Activated T-helper 17 cell treated with anti-CD3 and anti-CD28 coated beads, Interleukin-2, amount 50 U/mL, for 72 hours (primary cell): ENCODE data around the gene ATP8B3. TPM values are rescaled to one million over a fixed set of nuclear protein-coding genes. Genes with fewer than 3 reads are reported as not detected.
A peak's percentile ranks its signal among the peaks of the same experiment; 100 is the strongest.

Experiments used
- ATAC-seq: fragments of 150-1000 bp; cut with Tn5 transposase; replicated peaks from 2 replicates; pipeline ENCODE4 v1.10.0; 2021; ENCODE audit warnings: mild to moderate bottlenecking, moderate library complexity
- H3K27ac Mint-ChIP-seq: one replicate; pipeline ENCODE4 v1.8.0; 2022; ENCODE audit warnings: mixed read lengths
- H3K27me3 Mint-ChIP-seq: one replicate; pipeline ENCODE4 v1.8.0; 2022; ENCODE audit warnings: mixed read lengths
- H3K36me3 Mint-ChIP-seq: one replicate; pipeline ENCODE4 v1.8.0; 2022; ENCODE audit warnings: low read depth, mild to moderate bottlenecking, mixed read lengths
- H3K4me1 Mint-ChIP-seq: one replicate; pipeline ENCODE4 v1.8.0; 2022; ENCODE audit warnings: mixed read lengths
- H3K4me3 Mint-ChIP-seq: one replicate; pipeline ENCODE4 v1.8.0; 2022; ENCODE audit warnings: mild to moderate bottlenecking, mixed read lengths
- H3K9me3 Mint-ChIP-seq: one replicate; pipeline ENCODE4 v1.8.0; 2022; ENCODE audit warnings: mixed read lengths
- total RNA-seq, 2 donors: library from RNA; stranded (reverse); gene quantifications; one replicate each; pipeline ENCODE4 v1.2.3, GENCODE V29; 2022

The ATP8B3 gene
- total RNA-seq, 2 donors from 2014 or later, result 10.1 to 44.8 TPM

GRCh38 chr19:1817553-1818179, 5.6 kb upstream of the ATP8B3 start:
- H3K9me3 Mint-ChIP-seq, result no peaks in the 10 kb centered on the region
- H3K4me1 Mint-ChIP-seq, result peaks cover 5% of the 10 kb centered on the region
- no peak for ATAC-seq
- peaks cover 40% of the 10 kb centered on the region for H3K36me3 Mint-ChIP-seq
- no peak overlapping the region for H3K27ac Mint-ChIP-seq
- H3K27me3 Mint-ChIP-seq, result no peaks in the 10 kb centered on the region
- H3K4me3 Mint-ChIP-seq, result no peak overlapping the region

GRCh38 chr19:1816530-1817298, 4.6 kb upstream of the ATP8B3 start:
- no peaks in the 10 kb centered on the region for H3K27me3 Mint-ChIP-seq
- H3K4me1 Mint-ChIP-seq, result peaks cover 7% of the 10 kb centered on the region
- no peak overlapping the region for H3K27ac Mint-ChIP-seq
- no peaks in the 10 kb centered on the region for H3K9me3 Mint-ChIP-seq
- H3K36me3 Mint-ChIP-seq, result peaks cover 32% of the 10 kb centered on the region
- H3K4me3 Mint-ChIP-seq, result no peak overlapping the region
- ATAC-seq, result no peak

- peaks cover 12% of the 10 kb centered on the region for H3K4me1 Mint-ChIP-seq
- no peak overlapping the region for H3K27ac Mint-ChIP-seq
- peaks cover 24% of the 10 kb centered on the region for H3K36me3 Mint-ChIP-seq
- no peak overlapping the region for H3K4me3 Mint-ChIP-seq
- H3K27me3 Mint-ChIP-seq, result no peaks in the 10 kb centered on the region
- H3K9me3 Mint-ChIP-seq, result no peaks in the 10 kb centered on the region
- ATAC-seq, result no peak
These were observed 3.8 kb upstream of the ATP8B3 start for GRCh38 chr19:1815605-1816529.

DNA sequence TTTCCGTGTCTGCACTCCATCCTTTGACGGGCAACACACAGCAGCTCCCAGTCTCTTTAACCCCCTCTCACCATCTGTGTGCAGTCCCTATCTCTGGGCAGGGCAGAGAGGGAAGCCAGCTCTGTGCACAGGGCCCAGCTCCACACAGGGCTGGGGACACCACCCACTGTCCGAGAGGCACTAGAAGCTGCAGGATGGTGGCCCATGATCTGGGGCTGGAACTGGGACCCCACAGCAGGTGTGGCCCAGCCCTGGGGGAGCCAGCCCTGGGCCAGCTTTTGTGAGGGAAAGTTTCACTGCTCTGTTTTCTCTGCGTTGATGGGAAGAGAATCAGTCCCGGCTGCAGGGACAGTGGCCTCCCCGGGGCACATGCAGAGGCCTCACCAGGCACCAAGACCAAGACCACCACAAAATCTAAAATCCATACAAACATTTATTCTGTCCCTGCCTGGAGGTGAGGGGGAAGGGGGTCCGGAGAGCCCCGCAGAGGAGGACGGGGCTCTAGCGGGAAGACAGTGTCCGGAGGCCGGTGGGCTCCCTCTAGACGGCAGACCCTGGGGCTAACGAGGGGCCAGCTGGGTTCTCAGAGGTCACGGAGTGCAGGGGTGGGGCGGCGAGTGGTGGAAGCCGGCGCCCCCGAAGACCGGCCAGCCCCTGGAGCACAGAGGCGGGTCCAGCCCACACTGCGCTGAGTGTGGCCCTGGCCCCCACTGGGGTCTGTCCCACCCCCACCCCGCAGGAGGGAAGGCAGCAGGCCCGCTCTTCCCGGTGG, 2.9 kb upstream of the ATP8B3 start:
- no peaks in the 10 kb centered on the region for H3K27me3 Mint-ChIP-seq
- H3K36me3 Mint-ChIP-seq, result peaks cover 16% of the 10 kb centered on the region

GRCh38 chr19:1814391-1814790, 2.3 kb upstream of the ATP8B3 start:
- Mint-ChIP-seq H3K27me3 (no peaks in the 10 kb centered on the region), H3K4me3 (no peak overlapping the region), H3K27ac (no peak overlapping the region), H3K4me1 (peaks cover 12% of the 10 kb centered on the region), H3K36me3 (peaks cover 13% of the 10 kb centered on the region), H3K9me3 (no peaks in the 10 kb centered on the region)
- no peak for ATAC-seq

More for the DNA sequence above, 2.9 kb upstream of the ATP8B3 start:
- Mint-ChIP-seq H3K27ac (no peak overlapping the region), H3K4me3 (no peak overlapping the region), H3K9me3 (no peaks in the 10 kb centered on the region), H3K4me1 (peaks cover 12% of the 10 kb centered on the region)
- ATAC-seq, result no peak

- H3K4me3 Mint-ChIP-seq, result peak overlapping the region; percentile 92
- peaks cover 12% of the 10 kb centered on the region for H3K4me1 Mint-ChIP-seq
- no peak for ATAC-seq
- peak overlapping the region; percentile 67 for H3K27ac Mint-ChIP-seq
- H3K9me3 Mint-ChIP-seq, result no peaks in the 10 kb centered on the region
- peaks cover 13% of the 10 kb centered on the region for H3K36me3 Mint-ChIP-seq
- H3K27me3 Mint-ChIP-seq, result no peaks in the 10 kb centered on the region
These were observed 1.4 kb upstream of the ATP8B3 start for GRCh38 chr19:1813192-1814182.

GRCh38 chr19:1812426-1813191, 533 bp upstream of the ATP8B3 start:
- H3K27ac Mint-ChIP-seq, result peak overlapping the region; percentile 67
- H3K4me3 Mint-ChIP-seq, result peak overlapping the region; percentile 92
- peak; percentile 88 for ATAC-seq
- peaks cover 12% of the 10 kb centered on the region for H3K4me1 Mint-ChIP-seq
- H3K27me3 Mint-ChIP-seq, result no peaks in the 10 kb centered on the region
- H3K9me3 Mint-ChIP-seq, result no peaks in the 10 kb centered on the region
- peaks cover 6% of the 10 kb centered on the region for H3K36me3 Mint-ChIP-seq

GRCh38 chr19:1811472-1811894, 593 bp downstream of the ATP8B3 start:
- peaks cover 12% of the 10 kb centered on the region for H3K4me1 Mint-ChIP-seq
- H3K27ac Mint-ChIP-seq, result peak overlapping the region; percentile 11
- no peaks in the 10 kb centered on the region for H3K9me3 Mint-ChIP-seq
- H3K27me3 Mint-ChIP-seq, result no peaks in the 10 kb centered on the region
- H3K36me3 Mint-ChIP-seq, result peaks cover 6% of the 10 kb centered on the region
- H3K4me3 Mint-ChIP-seq, result peak overlapping the region; percentile 92
- peak; percentile 43 for ATAC-seq

GRCh38 chr19:1810439-1811160, 1.5 kb downstream of the ATP8B3 start:
- no peak for ATAC-seq
- peak overlapping the region; percentile 92 for H3K4me3 Mint-ChIP-seq
- H3K4me1 Mint-ChIP-seq, result peaks cover 12% of the 10 kb centered on the region
- no peak overlapping the region for H3K27ac Mint-ChIP-seq
- no peaks in the 10 kb centered on the region for H3K36me3 Mint-ChIP-seq
- H3K27me3 Mint-ChIP-seq, result no peaks in the 10 kb centered on the region
- no peaks in the 10 kb centered on the region for H3K9me3 Mint-ChIP-seq

DNA sequence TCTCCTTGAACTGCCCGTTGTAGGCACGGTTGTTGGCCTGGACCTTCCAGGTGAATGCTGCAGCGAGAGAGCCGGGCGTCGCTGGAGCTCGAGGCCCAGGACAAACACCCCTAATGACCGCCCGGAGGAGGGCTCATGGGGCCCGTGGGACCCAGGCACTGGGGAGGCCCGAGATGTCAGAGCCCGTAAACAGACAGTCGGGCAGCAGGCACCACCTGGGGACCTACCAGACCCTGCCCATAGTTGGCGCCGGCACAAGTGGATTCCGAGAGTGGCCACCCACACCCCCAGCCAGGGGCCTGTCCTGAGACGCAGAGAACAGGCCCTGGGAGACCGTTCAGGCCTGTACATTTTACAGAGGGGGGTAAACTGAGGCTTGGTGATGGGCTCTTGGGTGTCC, 2.4 kb downstream of the ATP8B3 start:
- Mint-ChIP-seq H3K36me3 (no peaks in the 10 kb centered on the region), H3K4me1 (peaks cover 12% of the 10 kb centered on the region), H3K9me3 (no peaks in the 10 kb centered on the region), H3K27ac (no peak overlapping the region), H3K4me3 (no peak overlapping the region), H3K27me3 (no peaks in the 10 kb centered on the region)
- ATAC-seq, result no peak

- Mint-ChIP-seq H3K4me3 (no peak overlapping the region), H3K4me1 (peaks cover 12% of the 10 kb centered on the region), H3K36me3 (no peaks in the 10 kb centered on the region), H3K9me3 (no peaks in the 10 kb centered on the region), H3K27me3 (no peaks in the 10 kb centered on the region), H3K27ac (no peak overlapping the region)
- ATAC-seq, result no peak
These were observed 3.7 kb downstream of the ATP8B3 start for GRCh38 chr19:1808395-1808731.

DNA sequence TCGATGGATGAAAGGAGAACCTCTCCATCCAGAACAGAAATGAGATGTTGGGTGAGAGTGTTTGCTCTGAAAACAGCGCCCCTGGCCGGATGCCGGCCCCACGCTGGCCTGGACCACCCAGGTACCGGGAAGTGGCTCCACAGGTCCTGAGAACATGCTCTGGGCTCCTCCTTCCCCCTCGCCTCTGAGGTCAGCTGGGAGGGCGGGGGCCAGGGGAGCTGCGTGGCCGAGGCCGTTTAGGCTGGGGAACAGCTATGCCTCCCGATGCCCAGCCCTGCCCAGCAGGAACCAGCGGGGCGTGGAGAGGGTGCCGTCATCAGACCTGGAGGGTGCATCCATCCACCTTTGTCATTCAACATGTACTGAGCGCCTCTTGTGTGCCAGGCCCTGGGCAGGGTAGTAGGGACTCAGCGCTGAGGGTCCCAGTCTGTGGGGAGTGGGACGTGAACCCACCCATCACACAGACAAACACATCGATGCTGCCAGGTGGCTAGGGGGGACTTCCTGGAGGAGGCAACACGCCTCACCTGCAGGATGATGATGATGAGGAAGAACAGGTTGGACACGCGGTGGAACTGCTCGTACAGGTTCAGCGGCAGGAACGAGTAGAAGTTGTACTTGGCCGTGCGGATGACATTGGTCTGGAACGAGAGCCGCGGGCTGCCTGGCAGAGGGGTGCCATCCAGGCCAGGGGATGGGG, 4.2 kb downstream of the ATP8B3 start:
- Mint-ChIP-seq H3K4me3 (no peak overlapping the region), H3K9me3 (no peaks in the 10 kb centered on the region), H3K4me1 (peaks cover 9% of the 10 kb centered on the region), H3K27ac (no peak overlapping the region), H3K36me3 (no peaks in the 10 kb centered on the region), H3K27me3 (no peaks in the 10 kb centered on the region)
- ATAC-seq, result no peak
